NCI-H2107 treated with DMSO at 0.1 percent for 48 hours (cell line): ENCODE measurements around the gene BTN2A1.
"Not testable (repeated sequence)": the region's sequence is repeated elsewhere in the genome, so short reads cannot be mapped to it uniquely, and the experiment has no call there.

Experiments
- DNase-seq: peaks from one replicate; lab custom pipeline; 2025; ENCODE audit not compliant: unreplicated experiment; lab: John Stamatoyannopoulos, UW

BTN2A1 gene

DNA sequence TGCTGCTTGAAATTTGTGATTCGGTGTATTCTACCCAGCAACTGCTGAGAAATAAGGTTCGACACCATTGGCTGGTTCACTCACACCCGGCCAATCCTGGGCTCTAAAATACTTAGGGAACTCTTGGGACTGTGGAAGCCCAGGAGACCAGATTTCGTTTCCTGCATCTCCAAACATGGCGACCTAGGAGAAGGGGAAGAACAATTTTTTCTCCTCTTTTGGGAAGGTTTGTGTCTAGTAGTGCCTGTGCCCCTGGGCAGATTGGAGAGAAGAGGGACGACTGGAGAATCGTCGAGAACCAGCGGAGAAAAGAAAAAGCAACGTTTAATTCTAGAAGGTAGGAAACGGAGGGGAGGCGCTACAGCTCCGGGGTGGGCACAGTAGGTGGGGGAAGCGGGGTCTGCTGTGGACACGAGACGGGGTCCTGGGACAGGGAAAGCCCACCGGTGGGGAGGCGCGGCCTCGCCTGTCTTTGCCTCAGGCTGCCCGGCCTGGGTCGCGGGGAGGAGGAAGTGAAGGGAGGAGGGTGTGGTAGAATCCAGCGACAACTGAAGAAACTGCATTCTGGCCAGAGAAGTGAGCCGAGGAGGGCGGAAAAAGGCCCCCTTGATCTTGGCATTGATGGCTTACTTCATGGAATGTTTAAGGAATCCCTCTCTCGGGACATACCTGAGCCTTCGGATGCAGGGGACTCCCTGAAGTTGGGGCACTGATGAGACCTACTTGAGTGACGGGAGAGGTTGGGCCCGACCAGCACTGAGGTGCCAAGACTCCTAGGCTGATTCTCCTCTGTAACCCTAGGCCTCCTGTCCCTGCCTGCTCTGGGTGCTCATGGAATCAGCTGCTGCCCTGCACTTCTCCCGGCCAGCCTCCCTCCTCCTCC lies at the start of gene BTN2A1:
BTN2A1 (plus strand) TSS at position 150 of the 883 bp plus-strand sequence; CDS start at position 832, 682 bp downstream.
- peak; percentile 55 for DNase-seq

DNA sequence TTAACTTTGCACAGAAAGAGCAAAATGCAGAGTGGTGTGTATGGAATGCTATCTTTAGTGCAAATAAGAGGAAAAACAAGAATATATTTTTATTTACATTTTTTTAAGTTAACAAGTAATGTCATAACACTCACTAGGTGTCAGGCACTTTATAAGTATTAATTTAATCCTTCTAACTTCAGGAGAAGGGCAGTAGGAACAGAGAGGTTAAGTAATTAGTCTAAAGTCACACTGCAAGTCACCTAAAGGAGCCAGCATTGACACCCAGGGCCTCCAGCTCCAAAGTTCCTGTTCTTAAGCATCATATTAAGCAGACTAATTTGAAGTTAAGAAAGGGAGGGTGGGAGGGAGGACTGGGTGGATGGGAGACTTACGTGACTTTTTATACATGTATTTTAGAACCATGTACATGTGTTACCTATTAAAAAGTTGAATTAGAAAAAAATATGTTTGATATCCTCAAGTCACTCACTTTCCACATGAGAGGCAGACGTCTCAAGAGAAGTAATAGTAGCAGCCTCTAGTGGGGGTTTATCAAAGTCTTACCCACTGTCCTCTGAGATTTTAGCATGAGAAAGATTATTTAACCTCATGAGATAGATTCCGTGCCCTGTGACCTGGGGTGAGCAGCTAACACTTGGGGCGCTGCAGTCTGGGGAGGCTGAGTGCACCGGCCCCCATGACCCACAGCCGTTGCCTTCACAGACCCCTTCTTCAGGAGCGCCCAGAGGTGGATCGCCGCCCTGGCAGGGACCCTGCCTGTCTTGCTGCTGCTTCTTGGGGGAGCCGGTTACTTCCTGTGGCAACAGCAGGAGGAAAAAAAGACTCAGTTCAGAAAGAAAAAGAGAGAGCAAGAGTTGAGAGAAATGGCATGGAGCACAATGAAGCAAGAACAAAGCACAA lies 48.7 kb upstream of the BTN2A1 start:
- DNase-seq = no peak

DNA sequence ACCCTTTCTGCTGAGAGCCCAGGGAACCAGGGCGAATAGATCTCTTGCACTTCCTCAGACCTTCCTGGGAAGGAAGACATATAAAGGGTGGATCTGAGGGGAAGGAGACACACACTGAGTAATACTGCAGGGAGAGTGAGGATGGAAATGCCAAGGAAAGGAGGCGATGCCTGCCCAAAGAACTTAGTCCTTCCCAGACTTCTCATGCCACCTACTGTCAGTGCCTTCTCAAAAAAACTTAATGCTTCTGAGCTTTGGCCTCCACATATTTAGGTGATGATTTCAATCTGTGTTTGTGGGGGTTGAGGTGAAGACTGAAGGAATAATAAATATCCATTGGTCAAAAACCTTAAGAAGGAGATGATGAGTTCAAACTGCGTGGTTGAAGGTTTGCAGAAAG lies 46.0 kb upstream of the BTN2A1 start:
- DNase-seq = no peak

DNA sequence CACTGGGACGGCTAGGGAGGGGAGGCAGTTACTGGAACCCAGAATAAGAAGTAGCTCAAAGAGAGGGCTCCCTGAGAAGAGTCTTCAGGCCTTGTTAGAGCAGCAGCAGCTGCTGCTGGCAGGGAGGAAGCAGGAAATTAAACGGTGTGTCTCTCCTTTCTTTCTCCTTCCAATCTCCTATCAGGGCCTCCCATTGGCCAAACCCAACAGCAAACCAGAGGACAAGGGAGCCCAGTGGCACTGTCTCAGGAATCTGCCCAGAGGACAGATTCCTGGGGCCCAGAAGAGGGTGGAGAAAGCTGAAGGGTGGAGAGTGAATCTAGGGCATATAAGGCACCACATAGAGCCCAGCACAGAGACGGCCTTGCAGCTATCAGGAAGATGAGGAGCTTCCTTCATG lies 45.5 kb upstream of the BTN2A1 start:
- no peak for DNase-seq

DNA sequence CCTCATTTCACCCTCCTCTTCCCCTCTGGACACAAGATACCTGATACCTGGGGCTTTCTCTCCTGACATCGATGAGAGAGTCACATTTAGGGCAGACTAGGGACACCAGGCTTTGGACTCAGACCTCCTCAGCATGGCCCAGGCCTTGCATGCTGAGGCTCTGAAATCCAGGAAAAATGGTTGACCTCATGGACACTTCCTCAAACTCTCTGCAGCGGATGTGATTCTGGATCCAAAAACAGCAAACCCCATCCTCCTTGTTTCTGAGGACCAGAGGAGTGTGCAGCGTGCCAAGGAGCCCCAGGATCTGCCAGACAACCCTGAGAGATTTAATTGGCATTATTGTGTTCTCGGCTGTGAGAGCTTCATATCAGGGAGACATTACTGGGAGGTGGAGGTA lies 44.8 kb upstream of the BTN2A1 start:
- no peak for DNase-seq

DNA sequence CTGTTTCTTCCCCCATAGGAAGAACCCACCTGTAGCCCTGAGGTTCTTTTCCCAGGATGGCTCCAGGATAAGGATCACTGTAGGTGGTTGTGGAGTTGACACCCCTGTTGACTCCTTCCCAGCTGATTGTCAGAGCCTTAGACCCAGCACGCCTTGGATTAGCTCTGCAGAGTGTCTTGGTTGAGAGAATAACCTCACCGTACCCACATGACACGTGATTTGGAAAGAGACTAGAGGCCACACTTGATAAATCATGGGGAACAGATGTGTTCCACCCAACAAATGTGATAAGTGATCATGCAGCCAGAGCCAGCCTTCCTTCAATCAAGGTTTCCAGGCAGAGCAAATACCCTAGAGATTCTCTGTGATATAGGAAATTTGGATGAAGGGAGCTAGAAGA lies 43.5 kb upstream of the BTN2A1 start:
- DNase-seq = no peak

DNA sequence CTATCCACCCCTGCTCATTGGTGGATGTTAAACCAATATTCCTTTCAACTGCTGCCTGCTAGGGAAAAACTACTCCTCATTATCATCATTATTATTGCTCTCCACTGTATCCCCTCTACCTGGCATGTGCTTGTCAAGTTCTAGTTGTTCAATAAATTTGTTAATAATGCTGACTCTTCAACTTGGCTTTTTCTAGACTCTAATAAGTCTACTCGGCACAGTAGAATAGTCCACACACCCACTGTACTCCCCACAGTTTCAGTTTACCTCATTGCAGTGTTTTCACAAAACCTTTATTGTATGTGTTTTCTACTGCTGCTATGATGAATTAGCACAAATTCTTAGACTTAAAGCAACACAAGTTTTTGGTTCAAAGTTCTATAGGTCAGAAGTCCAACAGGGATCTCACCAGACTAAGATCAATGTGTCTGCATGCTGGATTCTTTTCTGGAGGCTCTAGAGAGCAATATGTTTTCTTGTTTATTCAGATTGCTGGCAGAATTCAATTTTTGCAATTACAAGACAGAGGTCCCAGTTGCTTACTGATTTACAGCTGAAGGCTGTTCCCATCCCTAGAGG lies 42.6 kb upstream of the BTN2A1 start:
- DNase-seq = no peak

DNA sequence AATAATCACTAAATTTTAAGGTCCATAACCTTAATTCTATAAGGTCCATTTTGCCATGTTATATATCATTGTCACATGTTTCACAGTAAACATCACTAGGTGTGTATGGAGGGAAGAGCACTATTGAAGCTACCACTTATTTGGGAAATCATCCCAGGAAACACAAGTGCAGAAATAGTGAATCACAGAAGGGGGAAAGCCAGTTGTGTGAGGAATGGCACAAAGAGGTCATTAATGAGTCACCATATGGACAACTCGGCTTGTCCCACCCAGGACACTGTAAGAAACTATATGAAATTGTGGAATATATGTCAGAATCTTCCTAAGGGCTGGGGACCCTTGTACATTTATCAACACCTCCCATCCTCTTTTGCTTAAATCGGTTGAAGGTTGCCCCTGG lies 42.0 kb upstream of the BTN2A1 start:
- no peak for DNase-seq

DNA sequence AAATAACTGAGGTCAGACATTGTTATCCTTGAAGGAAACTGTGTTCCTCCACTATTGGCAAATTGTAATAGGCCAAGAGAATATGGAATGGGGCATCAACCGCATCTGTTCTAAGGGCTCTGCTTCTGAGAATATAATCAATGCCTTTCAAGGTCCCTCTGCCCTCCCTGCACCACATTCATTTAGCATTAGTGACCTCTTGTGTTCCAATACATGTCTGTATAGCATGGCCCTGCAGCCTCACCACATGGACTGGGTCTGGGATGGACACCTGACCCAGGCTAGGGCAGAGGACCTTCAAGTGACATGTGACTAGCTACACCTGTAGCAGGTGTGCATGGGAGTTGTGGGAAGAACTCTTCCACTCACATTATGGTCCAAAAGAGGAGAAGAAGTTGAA lies 41.5 kb upstream of the BTN2A1 start:
- no peak for DNase-seq

DNA sequence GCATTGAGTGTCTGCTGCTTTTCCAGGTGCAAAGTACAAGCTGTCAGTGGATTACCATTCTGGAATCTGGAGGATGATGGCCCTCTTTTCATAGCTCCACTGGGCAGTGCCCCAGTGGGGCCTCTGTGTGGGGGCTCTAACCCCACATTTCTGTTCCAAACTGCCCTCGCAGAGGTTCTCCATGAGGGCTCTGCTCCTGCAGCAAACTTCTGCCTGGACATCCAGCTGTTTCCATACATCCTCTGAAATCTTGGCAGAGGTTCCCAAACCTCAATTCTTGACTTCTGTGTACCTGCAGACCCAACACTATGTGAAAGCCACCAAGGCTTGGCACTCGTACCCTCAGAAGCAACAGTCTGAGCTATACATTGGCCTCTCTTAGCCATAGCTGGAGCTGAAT lies 39.7 kb upstream of the BTN2A1 start:
- DNase-seq = not testable (repeated sequence)

DNA sequence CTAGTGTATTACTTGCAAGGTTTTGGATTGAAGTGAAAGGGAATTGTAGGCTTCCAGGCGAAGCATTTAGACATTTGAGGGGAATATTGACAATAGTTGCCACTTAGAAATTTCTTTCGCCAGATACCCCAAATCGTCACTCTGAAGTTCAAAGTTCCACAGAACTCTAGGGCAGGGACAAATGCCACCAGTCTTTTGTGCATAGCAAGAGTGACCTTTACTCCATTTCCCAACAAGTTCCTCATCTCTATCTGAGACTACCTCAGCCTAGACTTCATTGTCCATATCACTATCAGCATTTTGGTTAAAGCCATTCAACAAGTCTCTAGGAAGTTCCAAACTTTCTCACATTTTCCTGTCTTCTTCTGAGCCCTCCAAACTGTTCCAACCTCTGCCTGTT lies 39.0 kb upstream of the BTN2A1 start:
- DNase-seq = not testable (repeated sequence)

DNA sequence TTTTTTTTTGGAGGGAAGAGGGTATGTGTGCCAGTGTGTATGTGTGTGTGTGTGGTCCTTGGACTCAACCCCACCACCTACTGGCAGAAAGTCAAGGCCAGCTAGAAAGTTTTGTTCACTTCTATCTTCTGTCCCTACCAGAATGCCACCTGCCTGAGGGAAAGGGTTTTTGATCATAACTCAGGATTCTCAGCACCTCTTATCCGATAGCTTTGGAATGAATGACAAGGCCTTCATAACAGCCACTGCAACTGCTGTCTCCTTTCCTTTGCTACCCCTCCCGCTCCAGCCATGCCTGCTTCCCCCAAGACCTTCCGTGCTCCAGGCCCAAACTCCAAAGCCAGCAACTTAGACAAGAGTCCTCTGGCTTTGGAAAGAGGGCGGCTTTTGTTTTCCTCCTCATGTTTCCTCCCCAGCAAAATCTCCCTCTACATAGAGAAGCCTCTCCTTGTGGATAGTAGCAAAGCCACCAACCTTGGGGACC lies 37.0 kb upstream of the BTN2A1 start:
- DNase-seq = no peak

DNA sequence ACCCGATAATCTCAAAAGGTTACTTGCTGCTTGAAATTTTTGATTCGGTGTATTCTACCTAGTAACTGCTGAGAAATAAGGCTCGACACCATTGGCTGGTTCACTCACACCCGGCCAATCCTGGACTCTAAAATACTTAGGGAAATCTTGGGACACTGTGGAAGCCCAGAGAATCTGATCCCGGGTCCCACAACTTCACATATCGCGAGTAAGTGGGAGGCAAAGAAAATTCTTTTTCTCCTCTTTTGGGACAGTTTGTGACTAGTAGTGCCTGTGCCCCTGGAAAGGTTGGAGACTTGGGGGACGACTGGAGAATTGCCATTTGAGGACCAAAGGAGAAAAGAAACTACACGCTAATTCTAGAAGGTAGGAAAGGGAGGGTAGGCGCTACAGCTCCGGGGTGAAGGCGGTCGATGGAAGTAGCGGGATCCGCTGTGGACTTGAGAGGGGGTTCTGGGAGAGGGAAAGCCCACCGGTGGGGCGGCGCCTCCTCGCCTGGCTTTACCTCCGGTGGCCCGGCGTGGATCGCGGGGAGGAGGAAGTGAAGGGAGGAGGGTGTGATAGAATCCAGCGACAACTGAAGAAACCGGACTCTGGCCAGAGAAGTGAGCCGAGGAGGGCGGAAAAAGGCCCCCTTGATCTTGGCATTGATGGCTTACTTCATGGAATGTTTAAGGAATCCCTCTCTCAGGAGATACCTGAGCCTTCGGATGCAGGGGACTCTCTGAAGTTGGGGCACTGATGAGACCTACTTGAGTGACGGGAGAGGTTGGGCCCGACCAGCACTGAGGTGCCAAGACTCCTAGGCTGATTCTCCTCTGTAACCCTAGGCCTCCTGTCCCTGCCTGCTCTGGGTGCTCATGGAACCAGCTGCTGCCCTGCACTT lies 36.3 kb upstream of the BTN2A1 start:
- DNase-seq = peak; percentile 55

DNA sequence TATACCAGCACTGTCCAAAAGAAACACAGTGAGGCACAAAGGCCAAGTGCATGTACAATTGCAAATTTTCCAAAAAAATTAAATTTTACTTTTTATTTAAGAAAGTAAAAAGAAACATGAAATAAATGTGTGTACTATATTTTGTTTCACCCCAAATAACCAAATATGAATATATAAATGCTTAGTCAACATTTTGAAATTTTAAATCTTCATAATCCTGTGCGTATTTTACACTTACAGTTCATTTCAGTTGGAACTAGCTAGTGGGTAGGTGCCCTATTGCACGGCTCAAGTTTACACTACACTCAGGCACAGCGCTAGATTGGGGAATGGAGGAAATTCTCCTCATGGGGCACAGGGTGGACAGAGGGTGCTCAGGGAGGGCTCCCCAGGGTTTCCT lies 35.4 kb upstream of the BTN2A1 start:
- no peak for DNase-seq

DNA sequence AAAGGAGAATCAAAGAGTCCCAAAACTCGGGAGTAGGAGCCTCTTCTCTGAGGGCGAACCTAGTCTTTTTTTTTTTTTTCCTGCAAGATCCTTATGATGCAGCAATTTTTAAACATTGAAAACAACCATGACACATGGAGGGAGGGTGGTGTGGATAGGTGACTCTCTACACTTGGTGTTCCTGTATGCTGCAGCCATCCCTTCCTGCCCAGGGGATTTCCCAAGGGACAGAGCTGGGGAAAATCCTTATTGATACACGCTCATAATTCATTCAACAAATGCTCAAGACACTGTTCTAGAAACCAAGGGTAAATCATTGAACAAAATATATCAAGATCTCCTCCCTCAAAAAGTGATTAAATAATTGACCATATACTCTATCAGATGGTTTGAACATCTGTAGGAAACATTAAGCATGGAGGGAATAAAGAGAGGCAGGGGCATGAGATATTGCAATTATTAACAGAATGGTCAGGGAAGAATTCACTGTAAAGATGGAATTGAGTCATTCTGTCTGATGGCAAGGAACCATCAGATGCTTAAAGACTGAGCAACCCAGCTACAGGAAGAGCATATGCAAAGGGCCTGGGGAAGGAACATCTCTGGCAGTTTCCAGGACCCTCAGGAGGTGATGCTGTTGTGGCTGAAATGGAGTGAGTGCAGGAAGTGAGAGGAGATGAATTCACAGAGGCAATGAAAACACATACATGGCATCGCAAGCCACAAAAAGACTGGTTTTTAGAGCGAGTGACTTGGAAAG lies 30.9 kb upstream of the BTN2A1 start:
- DNase-seq = no peak

DNA sequence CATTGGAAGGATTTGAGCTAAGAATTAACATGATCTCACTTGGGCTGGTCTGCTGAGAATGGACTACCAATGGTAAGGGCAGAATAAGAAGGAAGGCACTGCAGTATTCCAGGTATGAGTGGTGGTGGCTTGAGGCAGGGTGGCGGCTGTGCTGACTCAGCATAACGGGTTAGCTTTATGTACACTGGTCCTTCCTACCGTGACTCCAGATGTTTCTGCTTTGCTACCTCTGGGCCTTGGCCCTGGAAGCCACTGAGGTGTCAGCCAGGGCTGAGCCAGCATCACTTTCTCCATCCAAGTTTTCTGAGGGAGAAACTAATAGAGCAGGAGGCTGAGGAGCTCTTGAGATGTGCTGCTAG lies 30.3 kb upstream of the BTN2A1 start:
- DNase-seq = no peak

DNA sequence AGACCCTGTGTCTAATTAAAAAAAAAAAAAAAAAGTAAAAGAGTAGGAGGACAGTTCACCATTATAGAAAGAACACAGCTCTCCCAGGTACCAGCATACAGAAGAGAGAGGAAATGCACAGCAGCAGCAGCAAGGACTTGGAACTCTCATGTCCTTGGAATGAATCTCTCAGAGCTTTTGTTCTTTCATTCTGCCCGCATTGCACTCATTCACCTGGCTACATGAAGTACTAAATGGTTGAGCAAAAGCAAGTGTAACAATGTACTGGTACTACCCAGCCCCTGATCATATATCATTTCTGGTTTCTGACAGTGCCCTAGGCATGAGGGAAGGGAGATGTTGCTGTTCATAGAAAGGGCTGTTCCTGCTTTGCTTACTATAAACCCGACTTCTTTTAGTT lies 29.5 kb upstream of the BTN2A1 start:
- no peak for DNase-seq

DNA sequence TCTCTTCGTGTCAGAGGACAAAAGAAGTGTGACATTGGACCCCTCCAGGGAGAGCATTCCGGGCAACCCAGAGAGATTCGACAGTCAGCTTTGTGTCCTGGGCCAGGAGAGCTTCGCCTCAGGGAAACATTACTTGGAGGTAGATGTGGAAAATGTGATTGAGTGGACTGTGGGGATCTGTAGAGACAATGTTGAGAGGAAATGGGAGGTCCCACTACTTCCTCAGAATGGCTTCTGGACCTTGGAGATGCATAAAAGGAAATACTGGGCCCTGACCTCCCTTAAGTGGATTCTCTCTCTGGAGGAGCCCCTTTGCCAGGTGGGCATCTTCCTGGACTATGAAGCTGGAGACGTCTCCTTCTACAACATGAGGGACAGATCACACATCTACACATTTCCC lies 27.0 kb upstream of the BTN2A1 start:
- no peak for DNase-seq

DNA sequence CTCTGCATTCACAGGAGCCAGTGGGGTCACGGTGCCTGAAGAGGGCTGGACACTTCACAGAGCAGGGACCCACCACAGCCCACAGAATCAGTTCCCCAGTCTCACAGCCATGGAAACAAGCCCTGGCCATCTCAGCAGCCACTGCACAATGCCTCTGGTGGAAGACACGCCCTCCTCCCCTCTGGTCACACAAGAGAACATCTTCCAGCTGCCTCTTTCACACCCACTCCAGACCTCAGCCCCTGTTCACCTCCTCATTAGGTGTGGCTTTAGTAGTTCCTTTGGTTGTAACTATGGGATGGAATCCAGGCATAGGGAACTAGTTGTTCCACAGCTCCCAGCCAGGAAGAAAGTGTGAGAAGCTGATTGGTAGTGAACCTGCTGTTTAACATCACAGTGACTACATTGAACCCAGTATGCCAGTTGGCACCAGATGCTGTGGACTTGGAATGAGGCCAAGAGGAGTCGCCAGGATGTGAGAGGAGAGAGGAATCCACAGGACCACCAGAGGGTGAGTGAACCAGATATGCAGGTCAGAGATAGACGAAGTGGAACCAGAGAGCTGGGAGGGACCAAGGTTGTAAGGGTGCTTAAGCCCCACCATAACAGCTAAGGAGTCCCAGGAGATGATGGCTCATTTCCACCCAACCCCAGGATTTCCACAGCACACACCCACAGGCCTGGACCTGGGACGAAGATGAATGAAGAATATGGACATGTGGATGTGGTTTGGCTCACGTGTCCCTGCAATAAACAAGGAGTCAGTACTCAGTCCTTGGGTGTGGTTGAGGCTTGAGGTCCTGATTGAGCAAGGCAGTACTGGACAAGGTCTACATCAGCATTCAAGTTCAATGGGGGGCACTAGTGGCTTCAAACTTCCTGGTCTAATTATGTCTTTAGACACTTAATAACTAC lies 26.2 kb upstream of the BTN2A1 start:
- no peak for DNase-seq
